ENCODE data around the gene ASAP2. TPM values are rescaled to one million over a fixed set of nuclear protein-coding genes. Genes with fewer than 3 reads are reported as not detected.

The ASAP2 gene
- total and polyA plus RNA-seq, 9 of the 15 experiments (the other 6 are each of a cell fraction or from before 2014, with no cell fraction given), result 0.06 to 4.3 (median 3.1) TPM

- TF ChIP-seq MAX (CRISPR knock-in tag; IDR thresholded peaks at IDR 0.05), result no peak
- TF ChIP-seq PREB (CRISPR knock-in tag; IDR thresholded peaks at IDR 0.05), result no peak
- no peak for TF ChIP-seq ZNF518B (CRISPR knock-in tag; IDR thresholded peaks at IDR 0.05)
- TF ChIP-seq TARDBP (IDR thresholded peaks at IDR 0.05), result no peak
- TF ChIP-seq ZNF347 (CRISPR knock-in tag; IDR thresholded peaks at IDR 0.05; ENCODE audit: low read depth), result no peak
- TF ChIP-seq LARP7 (IDR thresholded peaks at IDR 0.05), result no peak
- TF ChIP-seq EP300 (IDR thresholded peaks at IDR 0.05; ENCODE audit: low read length), result peak; percentile 82
- TF ChIP-seq, protein P1, sequence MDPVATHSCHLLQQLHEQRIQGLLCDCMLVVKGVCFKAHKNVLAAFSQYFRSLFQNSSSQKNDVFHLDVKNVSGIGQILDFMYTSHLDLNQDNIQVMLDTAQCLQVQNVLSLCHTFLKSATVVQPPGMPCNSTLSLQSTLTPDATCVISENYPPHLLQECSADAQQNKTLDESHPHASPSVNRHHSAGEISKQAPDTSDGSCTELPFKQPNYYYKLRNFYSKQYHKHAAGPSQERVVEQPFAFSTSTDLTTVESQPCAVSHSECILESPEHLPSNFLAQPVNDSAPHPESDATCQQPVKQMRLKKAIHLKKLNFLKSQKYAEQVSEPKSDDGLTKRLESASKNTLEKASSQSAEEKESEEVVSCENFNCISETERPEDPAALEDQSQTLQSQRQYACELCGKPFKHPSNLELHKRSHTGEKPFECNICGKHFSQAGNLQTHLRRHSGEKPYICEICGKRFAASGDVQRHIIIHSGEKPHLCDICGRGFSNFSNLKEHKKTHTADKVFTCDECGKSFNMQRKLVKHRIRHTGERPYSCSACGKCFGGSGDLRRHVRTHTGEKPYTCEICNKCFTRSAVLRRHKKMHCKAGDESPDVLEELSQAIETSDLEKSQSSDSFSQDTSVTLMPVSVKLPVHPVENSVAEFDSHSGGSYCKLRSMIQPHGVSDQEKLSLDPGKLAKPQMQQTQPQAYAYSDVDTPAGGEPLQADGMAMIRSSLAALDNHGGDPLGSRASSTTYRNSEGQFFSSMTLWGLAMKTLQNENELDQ (CRISPR knock-in tag; IDR thresholded peaks at IDR 0.05; ENCODE audit: borderline replicate concordance), result no peak
- TF ChIP-seq PHF20 (IDR thresholded peaks at IDR 0.05; ENCODE audit: partially characterized antibody), result no peak
- TF ChIP-seq, protein P2, sequence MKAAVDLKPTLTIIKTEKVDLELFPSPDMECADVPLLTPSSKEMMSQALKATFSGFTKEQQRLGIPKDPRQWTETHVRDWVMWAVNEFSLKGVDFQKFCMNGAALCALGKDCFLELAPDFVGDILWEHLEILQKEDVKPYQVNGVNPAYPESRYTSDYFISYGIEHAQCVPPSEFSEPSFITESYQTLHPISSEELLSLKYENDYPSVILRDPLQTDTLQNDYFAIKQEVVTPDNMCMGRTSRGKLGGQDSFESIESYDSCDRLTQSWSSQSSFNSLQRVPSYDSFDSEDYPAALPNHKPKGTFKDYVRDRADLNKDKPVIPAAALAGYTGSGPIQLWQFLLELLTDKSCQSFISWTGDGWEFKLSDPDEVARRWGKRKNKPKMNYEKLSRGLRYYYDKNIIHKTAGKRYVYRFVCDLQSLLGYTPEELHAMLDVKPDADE (conservative IDR thresholded peaks at IDR 0.05; ENCODE audit: control insufficient read depth, low read depth, low read length), result no peak
- TF ChIP-seq GATA2 (CRISPR knock-in tag; IDR thresholded peaks at IDR 0.05), result peak; percentile 26; the same call in 1 of the 2 replicates
- no peak for TF ChIP-seq SMARCA5 (IDR thresholded peaks at IDR 0.05)
- no peak for TF ChIP-seq THAP12 (CRISPR knock-in tag; IDR thresholded peaks at IDR 0.05)
- TF ChIP-seq NR2C1 (IDR thresholded peaks at IDR 0.05), result no peak
- peak; percentile 64 for TF ChIP-seq NR2C1 (tag; IDR thresholded peaks at IDR 0.05)
- peak; percentile 77 for TF ChIP-seq FOXM1 (IDR thresholded peaks at IDR 0.05; ENCODE audit: low read depth)
- no peak for TF ChIP-seq FOXM1 (CRISPR knock-in tag; IDR thresholded peaks at IDR 0.05; ENCODE audit: low read depth)
Observed at GRCh38 chr2:9201185-9201891, 5.3 kb upstream of the ASAP2 start (continued).
